ENCODE measurements around the gene NAA38.

Gene NAA38

GRCh38 chr17:7843536-7844291, 13.6 kb downstream of the NAA38 start:
- TF ChIP-seq ZNF274 (IDR thresholded peaks at IDR 0.05; ENCODE audit: low read depth, low read length), result no peak
- H3K4me3 ChIP-seq (ENCODE audit: low read length), result peak overlapping the region; percentile 88

- H3K4me3 ChIP-seq (ENCODE audit: low read length), result peak overlapping the region; percentile 70
- no peak for TF ChIP-seq ZNF274 (IDR thresholded peaks at IDR 0.05; ENCODE audit: low read depth, low read length)
Measured at GRCh38 chr17:7843257-7843535, 14.2 kb downstream of the NAA38 start.

GRCh38 chr17:7842380-7843256, 14.7 kb downstream of the NAA38 start:
- H3K4me3 ChIP-seq (ENCODE audit: low read length), result peak overlapping the region; percentile 70
- no peak for TF ChIP-seq ZNF274 (IDR thresholded peaks at IDR 0.05; ENCODE audit: low read depth, low read length)

- H3K4me3 ChIP-seq (ENCODE audit: low read length), result peak overlapping the region; percentile 70
- TF ChIP-seq ZNF274 (IDR thresholded peaks at IDR 0.05; ENCODE audit: low read depth, low read length), result no peak
Measured at GRCh38 chr17:7841915-7842379, 15.4 kb downstream of the NAA38 start.

- H3K4me3 ChIP-seq (ENCODE audit: low read length), result peak overlapping the region; percentile 70
- TF ChIP-seq ZNF274 (IDR thresholded peaks at IDR 0.05; ENCODE audit: low read depth, low read length), result no peak
Measured at GRCh38 chr17:7841396-7841914, 15.9 kb downstream of the NAA38 start.

GRCh38 chr17:7840875-7841274, 16.5 kb downstream of the NAA38 start:
- peak overlapping the region; percentile 70; the same call in 1 of the 2 replicates for H3K4me3 ChIP-seq (ENCODE audit: low read length)
- TF ChIP-seq ZNF274 (IDR thresholded peaks at IDR 0.05; ENCODE audit: low read depth, low read length), result no peak

GRCh38 chr17:7840441-7840840, 16.9 kb downstream of the NAA38 start:
- TF ChIP-seq ZNF274 (IDR thresholded peaks at IDR 0.05; ENCODE audit: low read depth, low read length), result no peak
- H3K4me3 ChIP-seq (ENCODE audit: low read length), result no peak overlapping the region

- H3K4me3 ChIP-seq (ENCODE audit: low read length), result no peak overlapping the region
- no peak for TF ChIP-seq ZNF274 (IDR thresholded peaks at IDR 0.05; ENCODE audit: low read depth, low read length)
Measured at GRCh38 chr17:7839876-7840261, 17.5 kb downstream of the NAA38 start.

- no peak overlapping the region for H3K4me3 ChIP-seq (ENCODE audit: low read length)
- TF ChIP-seq ZNF274 (IDR thresholded peaks at IDR 0.05; ENCODE audit: low read depth, low read length), result no peak
Measured at GRCh38 chr17:7839190-7839875, 18.0 kb downstream of the NAA38 start.

- peak overlapping the region; percentile 34 for H3K4me3 ChIP-seq (ENCODE audit: low read length)
- TF ChIP-seq ZNF274 (IDR thresholded peaks at IDR 0.05; ENCODE audit: low read depth, low read length), result no peak
Measured at GRCh38 chr17:7838090-7839075, 19.0 kb downstream of the NAA38 start.

GRCh38 chr17:7837408-7838088, 19.8 kb downstream of the NAA38 start:
- TF ChIP-seq ZNF274 (IDR thresholded peaks at IDR 0.05; ENCODE audit: low read depth, low read length), result no peak
- peak overlapping the region; percentile 74 for H3K4me3 ChIP-seq (ENCODE audit: low read length)

GRCh38 chr17:7836596-7837407, 20.6 kb downstream of the NAA38 start:
- TF ChIP-seq ZNF274 (IDR thresholded peaks at IDR 0.05; ENCODE audit: low read depth, low read length), result no peak
- peak overlapping the region; percentile 74; the same call in 1 of the 2 replicates for H3K4me3 ChIP-seq (ENCODE audit: low read length)

All from GM08714 (cell line).